Measurements from ENCODE around the gene MED8. TPM values are rescaled to one million over a fixed set of nuclear protein-coding genes. Genes with fewer than 3 reads are reported as not detected.
A peak's percentile ranks its signal among the peaks of the same experiment; 100 is the strongest.

MED8 gene
- total and polyA plus RNA-seq, 2 of the 13 experiments (the other 11 are each of a cell fraction or from before 2014, with no cell fraction given), result 16.9 to 77.4 TPM

DNA sequence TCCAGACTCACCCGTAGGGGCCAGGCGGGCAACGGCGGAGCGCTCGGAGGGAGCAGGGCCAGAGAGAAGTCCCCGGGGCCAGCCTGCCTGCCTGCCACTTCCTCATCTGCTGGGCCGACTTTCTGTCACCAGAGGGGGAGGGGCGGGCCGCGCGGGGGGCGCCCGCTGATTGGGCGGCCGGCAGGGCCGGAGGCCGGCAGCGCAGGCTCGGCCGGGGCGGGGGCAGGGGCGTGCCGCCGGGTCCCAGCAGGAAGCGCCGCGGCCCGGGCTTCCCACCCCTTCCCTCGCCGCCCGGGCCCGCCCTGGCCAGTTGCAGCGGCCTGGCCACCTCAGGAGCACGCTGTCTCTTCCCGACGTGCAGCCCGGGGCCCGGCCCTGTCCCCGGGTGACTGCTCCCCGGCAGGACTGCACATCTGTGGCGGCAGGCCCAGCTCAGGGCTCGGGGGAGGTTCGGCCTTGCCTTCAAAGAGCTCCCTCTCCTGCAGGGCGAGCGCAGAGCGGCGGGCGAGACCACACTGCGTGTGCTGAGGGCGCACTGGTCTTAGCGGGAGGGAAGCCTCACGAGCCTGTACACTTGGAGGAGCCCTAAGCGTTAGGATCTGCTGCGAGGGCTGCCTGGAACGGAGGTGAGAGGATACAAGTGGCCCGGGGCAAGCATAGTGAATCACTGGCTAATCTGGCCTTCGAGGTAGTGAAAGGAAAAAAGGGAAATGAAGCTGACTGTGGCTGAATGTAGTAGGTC, 21.5 kb downstream of the MED8 start, which contains the start of gene ELOVL1 (continued):
- TF ChIP-seq, protein P1, sequence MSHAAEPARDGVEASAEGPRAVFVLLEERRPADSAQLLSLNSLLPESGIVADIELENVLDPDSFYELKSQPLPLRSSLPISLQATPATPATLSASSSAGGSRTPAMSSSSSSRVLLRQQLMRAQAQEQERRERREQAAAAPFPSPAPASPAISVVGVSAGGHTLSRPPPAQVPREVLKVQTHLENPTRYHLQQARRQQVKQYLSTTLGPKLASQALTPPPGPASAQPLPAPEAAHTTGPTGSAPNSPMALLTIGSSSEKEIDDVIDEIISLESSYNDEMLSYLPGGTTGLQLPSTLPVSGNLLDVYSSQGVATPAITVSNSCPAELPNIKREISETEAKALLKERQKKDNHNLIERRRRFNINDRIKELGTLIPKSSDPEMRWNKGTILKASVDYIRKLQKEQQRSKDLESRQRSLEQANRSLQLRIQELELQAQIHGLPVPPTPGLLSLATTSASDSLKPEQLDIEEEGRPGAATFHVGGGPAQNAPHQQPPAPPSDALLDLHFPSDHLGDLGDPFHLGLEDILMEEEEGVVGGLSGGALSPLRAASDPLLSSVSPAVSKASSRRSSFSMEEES (CRISPR knock-in tag; IDR thresholded peaks at IDR 0.05), result peak; percentile 58; the same call in 1 of the 2 replicates
- TF ChIP-seq SETDB1 (CRISPR knock-in tag; IDR thresholded peaks at IDR 0.05; ENCODE audit: borderline replicate concordance), result no peak
- TF ChIP-seq ZNF792 (CRISPR knock-in tag; IDR thresholded peaks at IDR 0.05), result peak; percentile 96
- no peak for TF ChIP-seq EZH2 (conservative IDR thresholded peaks at IDR 0.05; ENCODE audit: low read depth, low read length)
- TF ChIP-seq ZNF772 (CRISPR knock-in tag; IDR thresholded peaks at IDR 0.05), result peak; percentile 90; the same call in 1 of the 2 replicates
- TF ChIP-seq MXI1 (IDR thresholded peaks at IDR 0.05; ENCODE audit: borderline replicate concordance, low read depth, low read length), result peak; percentile 87; the same call in 1 of the 3 replicates
- peak; percentile 70; the same call in 1 of the 2 replicates for TF ChIP-seq ZNF619 (CRISPR knock-in tag; IDR thresholded peaks at IDR 0.05)
- TF ChIP-seq MEIS2 (CRISPR knock-in tag; IDR thresholded peaks at IDR 0.05), result peak; percentile 69
- no peak for TF ChIP-seq ATRX (CRISPR knock-in tag; IDR thresholded peaks at IDR 0.05; ENCODE audit: borderline replicate concordance)
- peak; percentile 66 for TF ChIP-seq FOXO1 (CRISPR knock-in tag; IDR thresholded peaks at IDR 0.05)
- 0 out of 2 replicates have a peak, but pooled peaks have one; percentile 71 for TF ChIP-seq HOXD1 (CRISPR knock-in tag; IDR thresholded peaks at IDR 0.05)
- TF ChIP-seq ZNF337 (CRISPR knock-in tag; IDR thresholded peaks at IDR 0.05; ENCODE audit: borderline replicate concordance, low read depth), result peak; percentile 93; the same call in 1 of the 2 replicates
- no peak for TF ChIP-seq ZNF569 (CRISPR knock-in tag; IDR thresholded peaks at IDR 0.05; ENCODE audit: borderline replicate concordance)
- no peak; the same call in 1 of the 2 replicates for TF ChIP-seq ZFP41 (CRISPR knock-in tag; IDR thresholded peaks at IDR 0.05; ENCODE audit: borderline replicate concordance)
- TF ChIP-seq, protein P2, sequence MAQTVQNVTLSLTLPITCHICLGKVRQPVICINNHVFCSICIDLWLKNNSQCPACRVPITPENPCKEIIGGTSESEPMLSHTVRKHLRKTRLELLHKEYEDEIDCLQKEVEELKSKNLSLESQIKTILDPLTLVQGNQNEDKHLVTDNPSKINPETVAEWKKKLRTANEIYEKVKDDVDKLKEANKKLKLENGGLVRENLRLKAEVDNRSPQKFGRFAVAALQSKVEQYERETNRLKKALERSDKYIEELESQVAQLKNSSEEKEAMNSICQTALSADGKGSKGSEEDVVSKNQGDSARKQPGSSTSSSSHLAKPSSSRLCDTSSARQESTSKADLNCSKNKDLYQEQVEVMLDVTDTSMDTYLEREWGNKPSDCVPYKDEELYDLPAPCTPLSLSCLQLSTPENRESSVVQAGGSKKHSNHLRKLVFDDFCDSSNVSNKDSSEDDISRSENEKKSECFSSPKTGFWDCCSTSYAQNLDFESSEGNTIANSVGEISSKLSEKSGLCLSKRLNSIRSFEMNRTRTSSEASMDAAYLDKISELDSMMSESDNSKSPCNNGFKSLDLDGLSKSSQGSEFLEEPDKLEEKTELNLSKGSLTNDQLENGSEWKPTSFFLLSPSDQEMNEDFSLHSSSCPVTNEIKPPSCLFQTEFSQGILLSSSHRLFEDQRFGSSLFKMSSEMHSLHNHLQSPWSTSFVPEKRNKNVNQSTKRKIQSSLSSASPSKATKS (CRISPR knock-in tag; IDR thresholded peaks at IDR 0.05), result no peak
- TF ChIP-seq ZIK1 (CRISPR knock-in tag; IDR thresholded peaks at IDR 0.05; ENCODE audit: borderline replicate concordance, low read depth), result peak; percentile 92
- 0 out of 2 replicates have a peak, but pooled peaks have one; percentile 63 for TF ChIP-seq ZNF354B (CRISPR knock-in tag; IDR thresholded peaks at IDR 0.05)
- TF ChIP-seq, protein P3, sequence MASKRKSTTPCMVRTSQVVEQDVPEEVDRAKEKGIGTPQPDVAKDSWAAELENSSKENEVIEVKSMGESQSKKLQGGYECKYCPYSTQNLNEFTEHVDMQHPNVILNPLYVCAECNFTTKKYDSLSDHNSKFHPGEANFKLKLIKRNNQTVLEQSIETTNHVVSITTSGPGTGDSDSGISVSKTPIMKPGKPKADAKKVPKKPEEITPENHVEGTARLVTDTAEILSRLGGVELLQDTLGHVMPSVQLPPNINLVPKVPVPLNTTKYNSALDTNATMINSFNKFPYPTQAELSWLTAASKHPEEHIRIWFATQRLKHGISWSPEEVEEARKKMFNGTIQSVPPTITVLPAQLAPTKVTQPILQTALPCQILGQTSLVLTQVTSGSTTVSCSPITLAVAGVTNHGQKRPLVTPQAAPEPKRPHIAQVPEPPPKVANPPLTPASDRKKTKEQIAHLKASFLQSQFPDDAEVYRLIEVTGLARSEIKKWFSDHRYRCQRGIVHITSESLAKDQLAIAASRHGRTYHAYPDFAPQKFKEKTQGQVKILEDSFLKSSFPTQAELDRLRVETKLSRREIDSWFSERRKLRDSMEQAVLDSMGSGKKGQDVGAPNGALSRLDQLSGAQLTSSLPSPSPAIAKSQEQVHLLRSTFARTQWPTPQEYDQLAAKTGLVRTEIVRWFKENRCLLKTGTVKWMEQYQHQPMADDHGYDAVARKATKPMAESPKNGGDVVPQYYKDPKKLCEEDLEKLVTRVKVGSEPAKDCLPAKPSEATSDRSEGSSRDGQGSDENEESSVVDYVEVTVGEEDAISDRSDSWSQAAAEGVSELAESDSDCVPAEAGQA (IDR thresholded peaks at IDR 0.05; ENCODE audit: low read depth), result no peak
- TF ChIP-seq, protein P3 (CRISPR knock-in tag; IDR thresholded peaks at IDR 0.05; ENCODE audit: borderline replicate concordance), result peak; percentile 45; the same call in 1 of the 2 replicates
- TF ChIP-seq HDAC1 (CRISPR knock-in tag; IDR thresholded peaks at IDR 0.05), result peak; percentile 88
- TF ChIP-seq ZNF24 (IDR thresholded peaks at IDR 0.05), result no peak

Measured in HepG2 (cell line).